GM23248 (cell line): ENCODE results near the gene ATXN7L3. TPM values are rescaled to one million over a fixed set of nuclear protein-coding genes. Genes with fewer than 3 reads are reported as not detected.
A peak's percentile ranks its signal among the peaks of the same experiment; 100 is the strongest.

ENCODE experiments used
- DNase-seq: peaks from one replicate; pipeline ENCODE4 v3.0.0-alpha.2; 2015
- H2AFZ ChIP-seq: fragments of 200-600 bp; sonication (generic); 2 replicates; pipeline ENCODE4 v1.6.1; 2016; ENCODE audit warnings: antibody characterized with exemption
- H3F3A ChIP-seq: fragments of 200-600 bp; sonication (generic); 2 replicates; pipeline ENCODE4 v1.6.1; 2016; ENCODE audit warnings: mild to moderate bottlenecking, antibody characterized with exemption, mixed run types; ENCODE audit not compliant: insufficient read depth
- H3K27ac ChIP-seq: fragments of 200-600 bp; sonication (generic); 2 replicates; pipeline ENCODE4 v1.5.1; 2016; ENCODE audit warnings: mild to moderate bottlenecking
- H3K27me3 ChIP-seq: fragments of 200-600 bp; sonication (generic); replicated peaks from 2 replicates; pipeline ENCODE4 v1.6.1; 2016; ENCODE audit warnings: mild to moderate bottlenecking; ENCODE audit not compliant: insufficient read depth
- H3K36me3 ChIP-seq: fragments of 200-600 bp; sonication (generic); 2 replicates; pipeline ENCODE4 v1.6.1; 2016; ENCODE audit warnings: low read depth, mild to moderate bottlenecking
- H3K4me1 ChIP-seq: fragments of 200-600 bp; sonication (generic); 2 replicates; pipeline ENCODE4 v1.6.1; 2016; ENCODE audit warnings: mild to moderate bottlenecking; ENCODE audit not compliant: insufficient read depth
- H3K4me2 ChIP-seq: fragments of 200-600 bp; sonication (generic); one replicate; pipeline ENCODE4 v1.6.1; 2016; ENCODE audit warnings: mild to moderate bottlenecking; ENCODE audit not compliant: unreplicated experiment
- H3K4me3 ChIP-seq: fragments of 200-600 bp; sonication (generic); 2 replicates; pipeline ENCODE4 v1.5.1; 2016; ENCODE audit warnings: mild to moderate bottlenecking
- H3K79me2 ChIP-seq: fragments of 200-600 bp; sonication (generic); 2 replicates; pipeline ENCODE4 v1.6.1; 2016; ENCODE audit warnings: mild to moderate bottlenecking; ENCODE audit not compliant: insufficient read depth
- H3K9ac ChIP-seq: fragments of 200-600 bp; sonication (generic); 2 replicates; pipeline ENCODE4 v1.6.1; 2016; ENCODE audit warnings: mild to moderate bottlenecking
- H3K9me2 ChIP-seq: fragments of 200-600 bp; sonication (generic); 2 replicates; pipeline ENCODE4 v1.6.1; 2016; ENCODE audit warnings: mixed run types, mild to moderate bottlenecking, moderate library complexity; ENCODE audit not compliant: insufficient read depth
- H3K9me3 ChIP-seq: fragments of 200-600 bp; sonication (generic); one replicate; pipeline ENCODE4 v1.6.1; 2017; ENCODE audit warnings: low read depth
- H4K20me1 ChIP-seq: fragments of 200-600 bp; sonication (generic); 2 replicates; pipeline ENCODE4 v1.6.0; 2016; ENCODE audit not compliant: insufficient read depth
- EZH2 ChIP-seq: fragments of 200-600 bp; sonication (generic); IDR thresholded peaks from 2 replicates; pipeline ENCODE4 v1.6.1; 2018; ENCODE audit warnings: antibody characterized with exemption, mild to moderate bottlenecking; ENCODE audit not compliant: insufficient read depth, poor library complexity, severe bottlenecking
- EZH2phosphoT487 ChIP-seq: fragments of 200-600 bp; sonication (generic); IDR thresholded peaks from 2 replicates; pipeline ENCODE4 v1.6.1; 2018; ENCODE audit warnings: antibody characterized with exemption, moderate library complexity, mild to moderate bottlenecking, low read depth; ENCODE audit not compliant: insufficient read depth
- WGBS, 2 experiments: methylation state at CpG; one replicate each; pipeline ENCODE4 v1.1.6; 2015 to 2017; ENCODE audit warnings: low lambda C conversion rate in 2 of 2, low coverage in 1 of 2; ENCODE audit errors: missing lambda C conversion rate in 2 of 2; 5-methylcytosine and 5-hydroxymethylcytosine counted together
- in situ Hi-C: fragments of 300-500 bp; cut with MboI; formaldehyde crosslinking; loops from 2 replicates; pipeline ENCODE4 v1.15.0; 2020
- polyA plus RNA-seq: library from polyadenylated mRNA; unstranded; fragments of >200 nt; fragmentation: Nextera tagmentation; extraction: Ambion mirVana; gene quantifications from 2 replicates; pipeline ENCODE4 v1.2.1, GENCODE V29; 2016
- total RNA-seq: library from RNA; depleted of rRNA; stranded (reverse); fragments of >200 nt; shearing (Covaris generic); gene quantifications from 2 replicates; pipeline ENCODE4 v1.2.3, GENCODE V29; 2014

ATXN7L3 gene
- total and polyA plus RNA-seq, 2 experiments from 2014 or later, result 9.8 to 60.4 TPM

- Histone ChIP-seq H3K27ac (peak overlapping the region; percentile 33), H3K4me2 (peak overlapping the region; percentile 23)
Measured at GRCh38 chr17:44210342-44211192, 10.9 kb upstream of the ATXN7L3 start.

DNA sequence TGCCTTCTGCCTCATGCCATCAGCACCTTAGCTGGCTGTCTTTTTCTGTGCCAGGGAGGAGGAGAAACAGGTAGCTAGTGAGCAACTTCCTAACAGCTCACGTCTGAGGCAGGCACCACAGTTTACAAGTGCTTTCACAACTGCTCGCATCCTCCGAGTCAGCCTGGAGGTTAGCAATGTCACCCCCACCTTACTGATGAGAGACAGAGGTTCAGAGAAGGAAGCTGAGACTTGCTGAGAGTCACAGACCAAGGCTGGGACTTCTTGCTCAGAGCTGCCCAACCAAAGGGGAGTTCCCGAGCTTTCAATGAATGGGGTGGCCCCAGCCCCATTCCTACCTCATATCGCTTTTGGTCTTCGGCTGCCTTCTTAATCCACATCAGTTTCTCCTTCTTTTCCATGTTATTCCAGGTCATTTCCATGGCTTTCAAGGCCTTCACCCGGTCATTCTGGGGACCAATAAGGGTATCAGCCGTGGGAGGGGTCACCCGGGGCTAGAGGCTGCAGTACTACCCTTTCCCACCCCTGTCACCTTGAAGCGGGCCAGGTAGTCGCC, 10.2 kb upstream of the ATXN7L3 start:
- in situ Hi-C loops, result loop anchor here (25.0 kb wide), 2 partner anchors 327 to 427 kb away; no protein-coding TSS in a partner anchor
- Histone ChIP-seq H4K20me1 (no peaks in the 10 kb centered on the region), H3K4me3 (no peak overlapping the region), H2AFZ (no peak overlapping the region), H3K4me1 (peaks cover 28% of the 10 kb centered on the region), H3K36me3 (peaks cover 8% of the 10 kb centered on the region; the same call in 1 of the 2 replicates), H3K27me3 (no peaks in the 10 kb centered on the region), H3K27ac (peak overlapping the region; percentile 33), H3K79me2 (peaks cover 1% of the 10 kb centered on the region; the same call in 1 of the 2 replicates), H3K9me2 (no peaks in the 10 kb centered on the region), H3K9ac (peak overlapping the region; percentile 54), H3F3A (peaks cover 48% of the 10 kb centered on the region), H3K4me2 (peak overlapping the region; percentile 23), H3K9me3 (no peaks in the 10 kb centered on the region)
- peak; percentile 47 for DNase-seq
- TF ChIP-seq EZH2, result no peak
- no peak for TF ChIP-seq EZH2phosphoT487
- 37 to 39% methylated on average over 11 of the region's 11 CpGs for WGBS, 2 experiments

More at GRCh38 chr17:44210342-44211192, 10.9 kb upstream of the ATXN7L3 start:
- peak; percentile 95 for DNase-seq
- Histone ChIP-seq H3K36me3 (peaks cover 15% of the 10 kb centered on the region), H3K9me2 (no peaks in the 10 kb centered on the region), H4K20me1 (no peaks in the 10 kb centered on the region), H3K4me3 (no peak overlapping the region), H3K9me3 (no peaks in the 10 kb centered on the region), H2AFZ (no peak overlapping the region), H3K27me3 (no peaks in the 10 kb centered on the region), H3F3A (peaks cover 44% of the 10 kb centered on the region), H3K9ac (peak overlapping the region; percentile 54), H3K4me1 (peaks cover 25% of the 10 kb centered on the region), H3K79me2 (peaks cover 8% of the 10 kb centered on the region)
- no peak for TF ChIP-seq EZH2phosphoT487
- TF ChIP-seq EZH2, result no peak
- in situ Hi-C loops, result loop anchor here (25.0 kb wide), 2 partner anchors 327 to 427 kb away; no protein-coding TSS in a partner anchor
- WGBS, 2 experiments, result 12 to 21% methylated on average over 47 to 62 of the region's 64 CpGs

DNA sequence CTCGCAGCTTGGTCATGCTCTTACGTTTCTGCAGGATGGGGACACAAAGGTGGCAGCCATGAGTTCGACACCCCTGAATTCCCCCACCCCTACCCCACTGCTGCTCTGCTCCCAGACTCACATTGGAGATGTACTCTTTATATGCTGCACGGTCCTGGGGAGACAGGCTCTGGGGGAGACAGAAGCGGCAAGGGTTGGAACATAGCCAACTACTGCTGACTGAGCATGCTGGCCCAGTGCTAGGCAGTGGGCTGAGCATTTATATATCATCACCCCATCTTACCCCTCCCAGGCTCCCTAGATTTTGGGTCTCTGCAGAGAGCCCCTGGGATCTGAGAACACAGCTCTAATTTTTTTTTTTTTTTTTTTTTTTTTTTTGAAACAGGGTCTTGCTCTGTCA, 8.1 kb upstream of the ATXN7L3 start:
- TF ChIP-seq EZH2 (no peak), EZH2phosphoT487 (no peak)
- Histone ChIP-seq H3F3A (peaks cover 66% of the 10 kb centered on the region), H3K79me2 (no peaks in the 10 kb centered on the region), H3K36me3 (no peaks in the 10 kb centered on the region; the same call in 1 of the 2 replicates), H3K9me3 (no peaks in the 10 kb centered on the region), H3K27ac (peak overlapping the region; percentile 80), H2AFZ (no peak overlapping the region), H3K4me1 (peaks cover 40% of the 10 kb centered on the region), H3K9me2 (no peaks in the 10 kb centered on the region), H3K4me3 (no peak overlapping the region), H3K27me3 (no peaks in the 10 kb centered on the region), H4K20me1 (no peaks in the 10 kb centered on the region), H3K9ac (peak overlapping the region; percentile 42), H3K4me2 (no peak overlapping the region)
- no peak for DNase-seq
- WGBS, 2 experiments, result 81 to 97% methylated on average over 5 of the region's 5 CpGs
- in situ Hi-C loops, result loop anchor here (25.0 kb wide), 2 partner anchors 330 to 430 kb away; no protein-coding TSS in a partner anchor

- Histone ChIP-seq H3K79me2 (no peaks in the 10 kb centered on the region), H3K9me3 (no peaks in the 10 kb centered on the region), H3K9me2 (no peaks in the 10 kb centered on the region), H3K4me3 (no peak overlapping the region), H3K36me3 (no peaks in the 10 kb centered on the region; the same call in 1 of the 2 replicates), H3K27me3 (no peaks in the 10 kb centered on the region), H3K4me2 (no peak overlapping the region), H3K27ac (no peak overlapping the region), H3F3A (peaks cover 70% of the 10 kb centered on the region), H4K20me1 (no peaks in the 10 kb centered on the region), H2AFZ (no peak overlapping the region), H3K4me1 (peaks cover 40% of the 10 kb centered on the region), H3K9ac (no peak overlapping the region)
- TF ChIP-seq EZH2 (no peak), EZH2phosphoT487 (no peak)
- 82 to 90% methylated on average over 14 to 17 of the region's 17 CpGs for WGBS, 2 experiments
- in situ Hi-C loops, result loop anchor here (25.0 kb wide), 2 partner anchors 330 to 430 kb away; no protein-coding TSS in a partner anchor
- DNase-seq, result no peak
Measured at GRCh38 chr17:44207319-44207718, 7.6 kb upstream of the ATXN7L3 start.
